Fibroblast of lung (primary cell): ENCODE data around the gene PLK4. TPM values are rescaled to one million over a fixed set of nuclear protein-coding genes. Genes with fewer than 3 reads are reported as not detected.
A peak's percentile ranks its signal among the peaks of the same experiment; 100 is the strongest.

ENCODE experiments used
- DNase-seq, 2 donors: peaks; one replicate each; pipeline versions ENCODE4 v3.0.0 to v3.0.0-alpha.2; 2010; ENCODE audit warnings: low read depth in 2 of 2
- H2AFZ ChIP-seq: 2 replicates; pipeline ENCODE4 v1.5.1; 2012; ENCODE audit warnings: low read length, control low read depth, inconsistent platforms
- H3K27ac ChIP-seq: 2 replicates; pipeline ENCODE4 v1.5.1; 2011; ENCODE audit warnings: low read length, control low read depth; ENCODE audit not compliant: insufficient read depth
- H3K27me3 ChIP-seq: 2 replicates; pipeline ENCODE4 v1.5.1; 2011; ENCODE audit warnings: mild to moderate bottlenecking, low read length; ENCODE audit not compliant: control insufficient read depth, insufficient read depth
- H3K36me3 ChIP-seq: 2 replicates; pipeline ENCODE4 v1.5.1; 2011; ENCODE audit warnings: low read length; ENCODE audit not compliant: control insufficient read depth, insufficient read depth
- H3K4me1 ChIP-seq: 2 replicates; pipeline ENCODE4 v1.5.1; 2011; ENCODE audit warnings: low read length; ENCODE audit not compliant: control insufficient read depth, insufficient read depth; ENCODE audit errors: extremely low read depth
- H3K4me2 ChIP-seq: 2 replicates; pipeline ENCODE4 v1.5.1; 2011; ENCODE audit warnings: low read length, control low read depth; ENCODE audit not compliant: insufficient read depth; ENCODE audit errors: extremely low read depth
- H3K4me3 ChIP-seq, 4 experiments: fragments of 200-600 bp in 1 of 4; sonication (generic) in 1 of 4; replicated peaks in 1 of 4; 2 replicates each; pipeline ENCODE4 v1.5.1; 2011 to 2016; ENCODE audit warnings: low read length in 4 of 4, low read depth in 3 of 4, mild to moderate bottlenecking in 3 of 4, control low read depth in 2 of 4, inconsistent platforms in 1 of 4, mixed read lengths in 1 of 4; ENCODE audit not compliant: insufficient read depth in 1 of 4; ENCODE audit errors: control extremely low read depth in 1 of 4
- H3K79me2 ChIP-seq: 2 replicates; pipeline ENCODE4 v1.5.1; 2012; ENCODE audit warnings: mild to moderate bottlenecking, low read length, inconsistent platforms; ENCODE audit not compliant: control insufficient read depth, insufficient read depth
- H3K9ac ChIP-seq: 2 replicates; pipeline ENCODE4 v1.5.1; 2011; ENCODE audit warnings: mild to moderate bottlenecking, low read length, control low read depth; ENCODE audit not compliant: insufficient read depth
- H3K9me3 ChIP-seq: 2 replicates; pipeline ENCODE4 v1.5.1; 2012; ENCODE audit warnings: low read depth, low read length; ENCODE audit not compliant: control insufficient read depth, insufficient read depth
- H4K20me1 ChIP-seq: 2 replicates; pipeline ENCODE4 v1.5.1; 2011; ENCODE audit warnings: low read length; ENCODE audit not compliant: control insufficient read depth, insufficient read depth; ENCODE audit errors: extremely low read depth
- CTCF ChIP-seq, 2 donors: IDR thresholded peaks in 1 of 2; conservative IDR thresholded peaks in 1 of 2; 1 replicate in 1 of 2; 2 replicates in 1 of 2; pipeline ENCODE4 v1.5.1; 2011 to 2012; ENCODE audit warnings: low read length in 2 of 2, control low read depth in 1 of 2, inconsistent platforms in 1 of 2, low read depth in 1 of 2, mild to moderate bottlenecking in 1 of 2
- EZH2 ChIP-seq: IDR thresholded peaks from 2 replicates; pipeline ENCODE4 v1.5.1; 2012; ENCODE audit warnings: low read length, control low read depth, mild to moderate bottlenecking; ENCODE audit errors: missing control alignments
- polyA plus RNA-seq, 2 donors: library from polyadenylated mRNA; depleted of rRNA in 1 of 2; stranded (reverse) in 1 of 2; unstranded in 1 of 2; fragments of >200 nt; gene quantifications; 2 replicates each; pipeline ENCODE4 v1.2.1, GENCODE V29; 2011 to 2012; ENCODE audit warnings: missing spikeins in 1 of 2
- total RNA-seq: library from RNA; depleted of rRNA; stranded (reverse); fragments of >200 nt; gene quantifications from 2 replicates; pipeline ENCODE4 v1.2.1, GENCODE V29; 2014

PLK4 gene
- total and polyA plus RNA-seq, 2 donors (not counting 1 experiment from before 2014, with no cell fraction given): 5.9 to 6.3 TPM

- DNase-seq: no peak
- TF ChIP-seq CTCF (conservative IDR thresholded peaks at IDR 0.05 in 1 of 2, IDR thresholded peaks at IDR 0.05 in 1 of 2; ENCODE audit: low read depth in 1 of 2, low read length in 2 of 2) (no peak), EZH2 (no peak)
- no peak overlapping the region for H3K4me3 ChIP-seq
- H3K4me1 ChIP-seq: no peaks in the 10 kb centered on the region
- no peaks in the 10 kb centered on the region for H3K27me3 ChIP-seq
- H3K79me2 ChIP-seq: no peaks in the 10 kb centered on the region
- H3K9ac ChIP-seq: no peak overlapping the region
- H3K4me2 ChIP-seq: no peak overlapping the region
- no peaks in the 10 kb centered on the region for H4K20me1 ChIP-seq
- H3K9me3 ChIP-seq: no peaks in the 10 kb centered on the region
- H2AFZ ChIP-seq: no peak overlapping the region
- no peaks in the 10 kb centered on the region for H3K36me3 ChIP-seq
- H3K27ac ChIP-seq: no peak overlapping the region
Observed at GRCh38 chr4:127905029-127905428, 24.3 kb downstream of the PLK4 start.

GRCh38 chr4:127916512-127916911 is 35.8 kb downstream of the PLK4 start:
- H3K27me3 ChIP-seq: no peaks in the 10 kb centered on the region
- no peak overlapping the region for H3K4me2 ChIP-seq
- no peak overlapping the region for H3K4me3 ChIP-seq
- peaks cover 2% of the 10 kb centered on the region for H3K36me3 ChIP-seq
- H3K9ac ChIP-seq: no peak overlapping the region
- H3K27ac ChIP-seq: no peak overlapping the region
- DNase-seq: peak in 1 of 2 donors; percentile 8
- no peaks in the 10 kb centered on the region for H3K4me1 ChIP-seq
- H3K79me2 ChIP-seq: no peaks in the 10 kb centered on the region
- no peaks in the 10 kb centered on the region for H3K9me3 ChIP-seq
- no peak for TF ChIP-seq EZH2
- TF ChIP-seq CTCF (conservative IDR thresholded peaks at IDR 0.05 in 1 of 2, IDR thresholded peaks at IDR 0.05 in 1 of 2; ENCODE audit: low read depth in 1 of 2, low read length in 2 of 2): no peak
- H2AFZ ChIP-seq: no peak overlapping the region
- no peaks in the 10 kb centered on the region for H4K20me1 ChIP-seq

- no peak overlapping the region for H3K27ac ChIP-seq
- peaks cover 2% of the 10 kb centered on the region for H3K36me3 ChIP-seq
- TF ChIP-seq EZH2 (no peak), CTCF (conservative IDR thresholded peaks at IDR 0.05 in 1 of 2, IDR thresholded peaks at IDR 0.05 in 1 of 2; ENCODE audit: low read depth in 1 of 2, low read length in 2 of 2) (no peak)
- no peak overlapping the region for H3K4me3 ChIP-seq
- H3K4me2 ChIP-seq: no peak overlapping the region
- no peaks in the 10 kb centered on the region for H3K27me3 ChIP-seq
- no peaks in the 10 kb centered on the region for H3K9me3 ChIP-seq
- no peaks in the 10 kb centered on the region for H3K4me1 ChIP-seq
- no peaks in the 10 kb centered on the region for H4K20me1 ChIP-seq
- no peaks in the 10 kb centered on the region for H3K79me2 ChIP-seq
- no peak overlapping the region for H3K9ac ChIP-seq
- DNase-seq: no peak
- no peak overlapping the region for H2AFZ ChIP-seq
Observed at GRCh38 chr4:127917151-127917550, 36.5 kb downstream of the PLK4 start.
